NCI-H146 treated with DMSO at 0.1 percent for 48 hours (cell line): ENCODE measurements around the gene ADCY7.
A peak's percentile ranks its signal among the peaks of the same experiment; 100 is the strongest.

ENCODE experiments used
- DNase-seq: peaks from one replicate; lab custom pipeline; 2025; ENCODE audit not compliant: unreplicated experiment; lab: John Stamatoyannopoulos, UW

The ADCY7 gene

DNA sequence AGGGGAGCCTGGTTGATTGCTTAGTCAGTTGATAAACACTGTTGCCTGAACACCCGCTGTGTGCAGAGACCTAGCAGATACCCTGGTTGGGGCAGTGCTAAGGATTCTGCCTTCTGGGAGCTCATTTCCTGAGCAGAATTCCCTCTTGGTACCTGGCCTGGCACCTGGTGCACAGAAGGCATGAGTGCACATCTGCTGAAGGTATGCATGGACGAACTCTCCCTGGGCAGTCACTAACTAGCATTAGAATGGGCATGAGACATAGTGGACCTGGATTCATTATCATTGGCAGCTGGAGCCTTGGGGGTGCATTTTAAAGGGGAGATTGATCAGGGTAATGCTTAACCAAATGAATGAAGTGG, 13.1 kb downstream of the ADCY7 start:
- no peak for DNase-seq

- DNase-seq = no peak
Observed at GRCh38 chr16:50280932-50281331, 14.6 kb downstream of the ADCY7 start.

DNA sequence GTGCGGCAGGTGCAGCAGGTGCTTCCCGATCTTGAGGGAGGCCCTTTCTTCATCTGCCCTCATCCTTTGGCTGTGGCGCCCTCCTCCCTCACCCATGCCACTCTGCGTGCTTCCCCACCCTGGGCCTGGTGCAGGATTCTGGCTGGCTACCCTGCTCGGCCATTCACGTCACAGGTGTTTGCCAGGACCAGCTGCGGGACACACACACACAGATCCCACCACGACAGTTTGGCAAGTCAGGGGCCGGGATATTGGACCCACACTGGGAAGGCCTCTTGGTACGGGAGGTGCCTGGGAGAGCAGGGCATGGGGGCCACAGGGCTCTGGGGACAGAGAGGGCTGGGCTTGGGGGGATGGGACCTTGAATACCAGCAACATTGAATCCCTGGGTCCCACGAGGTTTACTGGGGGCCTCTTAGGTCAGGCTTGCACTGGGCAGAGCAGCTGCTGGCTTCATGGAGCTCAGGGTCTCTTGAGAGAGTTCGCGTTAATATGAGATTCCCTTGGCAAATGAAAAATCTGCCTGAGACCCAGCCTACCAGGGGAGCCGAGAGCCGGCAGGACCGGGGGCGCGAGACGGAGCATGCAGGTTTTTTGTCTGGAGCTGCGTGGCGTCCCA, 15.1 kb downstream of the ADCY7 start:
- peak; percentile 18 for DNase-seq

- no peak for DNase-seq
Observed at GRCh38 chr16:50282010-50282538, 15.7 kb downstream of the ADCY7 start.

DNA sequence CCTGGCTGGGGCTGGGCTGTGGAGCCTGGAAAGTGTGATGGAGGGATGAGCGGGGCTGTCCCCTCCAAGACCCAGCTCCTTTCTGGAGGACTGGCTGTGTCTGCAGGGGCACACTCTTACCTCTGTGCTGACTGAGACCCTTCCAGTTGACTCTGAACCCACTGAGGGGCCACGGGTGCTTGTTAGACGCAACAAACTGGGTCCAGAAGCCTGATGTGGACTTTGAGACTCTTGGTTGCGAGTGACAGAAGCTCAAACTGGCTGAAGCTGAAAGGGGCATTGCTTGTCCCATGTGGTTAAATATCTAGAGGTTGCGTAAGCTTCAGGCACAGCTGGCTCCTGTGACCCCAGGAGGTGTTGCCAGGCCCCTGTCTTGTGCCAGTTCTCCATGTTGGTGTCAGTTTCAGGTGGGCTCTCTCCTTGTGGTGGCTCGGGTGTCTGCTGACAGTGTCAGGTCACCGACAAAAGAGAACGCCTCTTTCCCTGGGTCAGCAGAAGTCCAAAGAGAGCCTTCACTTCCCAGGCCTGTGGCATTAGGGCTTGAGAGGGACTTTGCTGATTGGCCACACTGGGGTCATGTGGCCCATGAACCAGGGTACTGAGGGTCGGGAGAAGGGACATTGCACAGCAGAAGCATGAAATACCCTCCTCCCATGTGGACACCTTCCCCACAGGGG, 16.7 kb downstream of the ADCY7 start:
- DNase-seq = no peak

- DNase-seq = no peak
Observed at GRCh38 chr16:50284131-50284911, 18.0 kb downstream of the ADCY7 start.

GRCh38 chr16:50285406-50286003, 19.2 kb downstream of the ADCY7 start:
- no peak for DNase-seq

DNA sequence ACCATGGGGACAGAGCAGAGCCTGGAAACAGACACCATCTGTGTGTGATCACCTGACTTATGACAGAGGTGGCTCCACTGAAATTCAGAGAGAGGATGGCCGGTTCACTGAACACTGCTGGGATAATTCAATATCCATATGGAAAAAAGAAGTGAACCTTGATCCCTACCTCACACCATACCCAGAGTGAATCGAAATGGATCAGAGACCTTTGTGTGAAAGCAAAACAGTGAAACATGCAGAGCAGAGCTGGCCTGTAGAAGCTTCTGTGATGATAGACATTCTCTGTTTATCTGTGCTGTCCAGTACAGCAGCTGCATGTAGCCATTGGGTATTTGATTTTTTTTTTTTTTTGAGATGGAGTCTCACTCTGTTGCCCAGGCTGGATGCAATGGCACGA, 20.3 kb downstream of the ADCY7 start:
- DNase-seq = no peak

- DNase-seq = no peak
Observed at GRCh38 chr16:50288026-50288425, 21.7 kb downstream of the ADCY7 start.

GRCh38 chr16:50288920-50289319, 22.6 kb downstream of the ADCY7 start:
- DNase-seq = no peak

- DNase-seq = no peak
Observed at GRCh38 chr16:50289950-50290764, 23.8 kb downstream of the ADCY7 start.

DNA sequence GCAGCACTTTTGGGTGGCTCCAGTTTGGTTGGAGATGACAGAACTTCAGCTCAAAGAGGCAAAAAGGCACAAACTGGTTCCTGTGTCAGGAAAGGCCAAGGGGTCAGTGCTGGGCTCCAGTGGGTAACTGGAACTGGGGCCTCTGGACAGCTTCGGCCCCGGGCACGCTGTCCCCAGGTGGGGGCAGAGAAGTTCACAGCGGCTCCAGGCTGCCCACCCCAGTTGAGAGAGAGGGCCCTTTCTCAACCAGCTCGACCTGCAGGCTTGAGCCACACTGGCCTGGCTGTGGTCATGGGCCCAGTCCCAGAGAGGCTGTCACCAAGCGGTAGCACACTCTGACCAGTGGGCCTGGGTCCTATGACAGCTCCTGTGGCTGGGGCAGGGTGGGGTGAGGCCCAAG, 24.5 kb downstream of the ADCY7 start:
- DNase-seq = no peak

DNA sequence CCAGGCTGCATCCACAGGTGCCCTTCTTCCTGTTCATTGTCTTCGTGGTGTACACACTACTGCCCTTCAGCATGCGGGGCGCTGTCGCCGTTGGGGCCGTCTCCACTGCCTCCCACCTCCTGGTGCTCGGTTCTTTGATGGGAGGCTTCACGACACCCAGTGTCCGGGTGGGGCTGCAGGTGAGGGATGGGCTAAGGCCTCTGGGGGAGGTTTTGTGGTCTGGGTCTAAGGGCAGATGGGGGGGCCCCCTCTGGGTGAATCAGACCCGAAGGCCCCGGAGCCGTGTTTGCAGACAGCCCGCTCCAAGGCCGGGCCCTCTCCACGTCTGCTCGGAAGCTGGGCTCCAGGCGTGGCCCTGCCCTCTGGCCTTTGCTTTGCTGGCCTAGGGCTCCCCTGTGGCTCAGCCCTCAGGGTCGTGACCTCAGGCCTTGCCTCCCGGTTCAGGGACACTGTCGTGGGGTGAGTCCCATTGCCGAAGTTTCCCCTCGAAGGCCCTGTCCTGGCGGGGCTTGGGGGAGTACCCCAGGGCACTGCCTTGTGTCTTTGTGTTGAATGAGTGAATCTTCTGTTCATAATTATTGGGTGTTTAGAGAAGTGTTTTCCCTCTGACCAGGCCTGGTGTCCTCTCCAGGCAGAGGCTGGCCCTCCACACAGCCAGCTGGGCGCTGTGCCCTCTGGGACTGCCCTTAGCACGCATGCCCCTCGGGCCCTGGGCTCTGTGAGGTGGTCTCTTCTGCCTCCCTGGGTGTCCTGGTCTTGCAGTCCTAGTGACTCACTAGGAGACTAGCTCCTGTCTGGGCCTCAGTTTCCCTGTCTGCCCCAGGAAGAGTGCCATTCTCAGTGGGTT, 25.6 kb downstream of the ADCY7 start:
- no peak for DNase-seq

GRCh38 chr16:50292566-50292948, 26.2 kb downstream of the ADCY7 start:
- DNase-seq = no peak

- DNase-seq = no peak
Observed at GRCh38 chr16:50293041-50293783, 26.9 kb downstream of the ADCY7 start.

DNA sequence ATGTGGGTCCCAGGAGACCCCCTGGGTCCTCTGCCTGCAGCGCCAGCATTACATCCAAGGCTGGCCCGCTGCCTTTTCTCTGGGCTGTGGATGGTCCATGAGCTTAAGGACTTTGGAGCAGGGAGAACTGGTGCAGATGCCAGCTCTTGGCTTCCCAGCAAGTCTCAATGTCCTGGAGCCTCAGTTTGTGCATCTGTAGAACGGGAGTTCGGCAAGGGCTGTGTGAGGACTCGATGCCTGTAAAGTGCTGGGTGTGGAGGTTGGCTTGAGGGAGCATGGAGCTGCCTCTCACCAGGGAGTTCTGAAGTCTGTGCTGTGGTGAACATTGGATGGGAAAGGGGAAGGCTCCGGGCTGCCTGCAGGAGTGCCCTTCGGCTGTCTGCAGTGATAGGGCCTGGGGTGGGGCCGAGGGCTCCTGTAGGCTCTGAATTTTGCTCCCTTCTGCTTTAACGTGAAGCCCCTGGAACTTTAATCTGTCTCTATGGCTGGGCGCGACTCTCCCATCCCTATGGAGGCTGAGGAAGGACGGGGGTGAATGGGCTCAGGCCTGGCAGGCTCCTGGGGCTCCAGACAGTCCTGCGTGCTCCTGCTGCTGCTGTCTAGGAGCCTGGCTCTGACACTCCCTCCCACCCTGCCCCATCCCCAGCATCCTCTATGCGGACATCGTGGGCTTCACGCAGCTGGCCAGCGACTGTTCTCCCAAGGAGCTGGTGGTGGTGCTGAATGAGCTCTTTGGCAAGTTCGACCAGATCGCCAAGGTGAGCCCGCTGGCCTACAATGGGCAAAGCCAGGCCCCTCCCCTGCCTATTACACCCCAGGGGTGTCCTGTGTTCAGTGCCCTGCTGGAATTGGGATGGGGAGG, 27.9 kb downstream of the ADCY7 start:
- no peak for DNase-seq

DNA sequence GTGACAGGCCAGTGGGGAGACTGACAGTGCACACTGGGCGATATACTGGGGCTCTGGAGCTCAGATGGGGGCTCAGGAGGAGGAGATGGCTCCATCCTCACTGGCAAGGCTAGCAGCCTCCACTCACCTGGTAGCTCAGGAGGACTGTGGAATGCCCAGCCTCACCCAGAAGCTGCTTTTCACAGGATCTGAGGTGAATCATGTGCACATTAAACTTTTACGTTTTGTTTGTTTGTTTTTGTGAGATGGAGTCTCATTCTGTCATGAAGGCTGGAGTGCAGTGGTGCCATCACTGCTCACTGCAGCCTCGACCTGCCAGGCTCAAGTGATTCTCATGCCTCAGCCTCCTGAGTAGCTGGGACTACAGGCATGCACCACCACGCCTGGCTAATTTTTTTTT, 28.6 kb downstream of the ADCY7 start:
- no peak for DNase-seq

- DNase-seq = no peak
Observed at GRCh38 chr16:50295541-50296132, 29.3 kb downstream of the ADCY7 start.
